Metanephros (tissue), 1 donor: ENCODE data around the gene ZNF418. TPM values are rescaled to one million over a fixed set of nuclear protein-coding genes. Genes with fewer than 3 reads are reported as not detected.

ENCODE experiments used
- total RNA-seq: library from RNA; depleted of rRNA; stranded (reverse); fragments of >200 nt; gene quantifications from one replicate; pipeline ENCODE4 v1.2.3, GENCODE V29; 2014

Gene ZNF418
- total RNA-seq: 12.8 TPM

GRCh38 chr19:57934820-57935665, at the start of gene ZNF418:
ZNF418 (minus strand) TSS chr19:57935402; CDS start chr19:57933822, 1,580 bp downstream.

DNA sequence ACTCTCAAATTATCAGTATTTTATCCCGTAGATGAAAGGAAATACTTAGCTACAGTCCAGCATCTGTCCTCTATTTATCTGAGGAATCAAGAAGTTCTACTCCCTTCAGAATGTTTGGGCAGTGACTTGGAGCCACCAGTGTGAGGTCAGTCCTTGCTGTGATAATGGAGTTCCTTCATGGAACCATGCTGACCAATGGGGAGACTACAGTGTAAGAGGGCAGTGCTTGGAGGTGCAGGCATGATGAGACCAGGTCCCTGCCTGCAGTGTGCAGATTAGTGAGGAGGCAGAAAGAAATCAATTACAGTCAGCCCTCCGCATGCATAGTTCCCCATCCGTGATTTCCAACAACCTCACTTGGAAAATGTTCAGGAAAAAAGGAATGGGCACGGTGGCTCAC, 39.2 kb upstream of the ZNF418 start, which contains the start of gene C19orf18:
C19orf18 (minus strand) TSS at position 101 of the 400 bp plus-strand sequence. CDS start 102 bp downstream, outside the sequence.

GRCh38 chr19:57947419-57948134, 12.4 kb upstream of the ZNF418 start, which contains the start of gene ZNF256:
ZNF256 (minus strand) TSS chr19:57947706; CDS start chr19:57947474, 232 bp downstream.

GRCh38 chr19:57916168-57916995, 18.8 kb downstream of the ZNF418 start, which contains the start of gene ZNF417:
ZNF417 (minus strand) TSS chr19:57916592; CDS start chr19:57916411, 181 bp downstream.

DNA sequence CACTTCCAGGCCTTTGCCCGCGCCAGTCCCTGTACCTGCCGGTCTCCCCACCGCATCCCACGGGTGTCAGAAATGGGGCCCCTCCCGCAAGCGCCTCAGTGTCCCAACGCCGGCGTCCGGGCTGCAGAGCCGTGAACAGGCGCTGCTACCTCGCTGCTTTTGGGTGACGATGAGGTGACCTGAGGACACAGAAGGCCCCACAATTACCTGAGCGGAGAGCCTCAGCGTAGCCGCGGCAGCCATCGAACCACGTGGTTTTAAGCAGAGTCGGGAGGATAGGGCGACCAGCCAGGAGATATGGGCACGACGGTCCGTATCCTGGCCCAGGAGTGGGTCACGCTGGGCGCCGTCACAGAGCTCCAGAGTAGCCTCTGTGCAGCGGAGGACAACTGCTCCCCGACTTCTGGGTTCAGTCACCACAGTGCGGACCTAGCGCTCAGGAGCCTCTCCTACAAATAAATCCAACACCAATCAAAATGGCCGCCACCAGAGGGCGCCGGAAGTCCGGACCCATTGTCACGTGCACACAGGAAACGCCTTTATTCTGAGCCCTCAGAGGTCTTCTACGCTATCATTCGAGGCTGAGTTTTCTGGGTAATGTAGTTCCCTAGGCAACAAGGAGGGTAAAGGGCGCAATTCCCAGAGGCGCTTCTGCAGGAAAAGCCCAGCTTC, 46.5 kb downstream of the ZNF418 start, which contains the start of gene ZNF814:
ZNF814 (minus strand) TSS at position 478 of the 672 bp plus-strand sequence; CDS start at position 243, 235 bp downstream.

Other genes starting within 250 kb of the ZNF418 start
- gene ZNF154, start 226.2 kb downstream of the ZNF418 start, total RNA-seq: 24.1 TPM
- 13.9 TPM for gene ZNF671, start 207.8 kb downstream of the ZNF418 start, total RNA-seq
- gene ZNF776, start 188.6 kb downstream of the ZNF418 start, total RNA-seq: 47.7 TPM
- 33.7 TPM for gene ZNF586, start 165.7 kb downstream of the ZNF418 start, total RNA-seq
- 20.0 TPM for gene ZNF552, start 120.5 kb downstream of the ZNF418 start, total RNA-seq
- 18.5 TPM for gene ZNF587B, start 105.1 kb downstream of the ZNF418 start, total RNA-seq
- 54.7 TPM for gene ZNF587, start 85.5 kb downstream of the ZNF418 start, total RNA-seq
- gene ZNF814, start 46.4 kb downstream of the ZNF418 start, total RNA-seq: 29.7 TPM
- gene ZNF417, start 18.8 kb downstream of the ZNF418 start, total RNA-seq: 34.0 TPM
- gene ZNF256, start 12.3 kb upstream of the ZNF418 start, total RNA-seq: 10.9 TPM
- 0.53 TPM for gene C19orf18, start 39.1 kb upstream of the ZNF418 start, total RNA-seq
- gene ZNF606, start 67.4 kb upstream of the ZNF418 start, total RNA-seq: 47.6 TPM
- 1.6 TPM for gene ZSCAN1, start 98.6 kb upstream of the ZNF418 start, total RNA-seq
- gene ZNF135, start 123.9 kb upstream of the ZNF418 start, total RNA-seq: 18.4 TPM
- 144 TPM for gene ZSCAN18, start 162.8 kb upstream of the ZNF418 start, total RNA-seq
- gene ZNF329, start 215.4 kb upstream of the ZNF418 start, total RNA-seq: 24.6 TPM
- 17.5 TPM for gene ZNF274, start 247.7 kb upstream of the ZNF418 start, total RNA-seq